GM13976 (cell line): ENCODE results near the gene ATL1.

Source experiments
- DNase-seq: peaks from one replicate; pipeline ENCODE4 v3.0.0; 2012; ENCODE audit warnings: low spot score
- in situ Hi-C: fragments of 300-500 bp; cut with MboI; formaldehyde crosslinking; loops from one replicate; pipeline ENCODE4 v1.12.0; 2022; ENCODE audit warnings: low sequenced_read_pairs, mixed read lengths, inconsistent platforms; ENCODE audit not compliant: unreplicated experiment
- TF ChIP-seq, protein P1 (sequence below): IDR thresholded peaks from 2 replicates; pipeline ENCODE4 v1.5.1; 2012; ENCODE audit warnings: borderline replicate concordance, mild to moderate bottlenecking; ENCODE audit not compliant: insufficient read depth; ENCODE audit errors: extremely low read depth, missing control alignments, control extremely low read depth

ATL1 gene

DNA sequence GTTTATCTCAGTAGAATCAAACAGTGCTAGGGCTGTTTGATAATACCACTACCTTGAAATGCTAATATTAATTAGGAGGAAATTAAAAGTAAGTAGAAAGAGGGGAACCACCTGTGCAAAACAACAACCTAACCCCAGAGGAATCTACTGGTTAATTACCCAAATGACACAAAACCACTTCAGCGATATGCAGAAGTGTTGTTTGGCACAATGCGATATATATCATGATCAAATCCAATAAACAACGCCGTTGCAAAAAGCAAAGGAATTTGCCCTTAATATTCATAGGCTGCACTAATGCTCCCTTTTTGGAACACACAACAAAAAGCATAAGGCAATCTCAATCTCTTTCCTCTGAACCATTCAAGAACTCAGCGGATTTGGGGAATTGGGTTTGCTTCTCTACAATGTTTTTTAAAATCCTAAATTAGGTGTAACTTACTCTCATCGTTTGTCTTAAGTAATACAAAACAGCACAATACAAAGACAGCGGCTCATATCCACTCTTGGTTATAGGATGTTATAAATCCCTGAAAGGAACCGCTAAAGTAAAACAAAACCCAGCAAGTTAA is 29.1 kb upstream of the ATL1 start:
- no peak for DNase-seq
- TF ChIP-seq, protein P1, sequence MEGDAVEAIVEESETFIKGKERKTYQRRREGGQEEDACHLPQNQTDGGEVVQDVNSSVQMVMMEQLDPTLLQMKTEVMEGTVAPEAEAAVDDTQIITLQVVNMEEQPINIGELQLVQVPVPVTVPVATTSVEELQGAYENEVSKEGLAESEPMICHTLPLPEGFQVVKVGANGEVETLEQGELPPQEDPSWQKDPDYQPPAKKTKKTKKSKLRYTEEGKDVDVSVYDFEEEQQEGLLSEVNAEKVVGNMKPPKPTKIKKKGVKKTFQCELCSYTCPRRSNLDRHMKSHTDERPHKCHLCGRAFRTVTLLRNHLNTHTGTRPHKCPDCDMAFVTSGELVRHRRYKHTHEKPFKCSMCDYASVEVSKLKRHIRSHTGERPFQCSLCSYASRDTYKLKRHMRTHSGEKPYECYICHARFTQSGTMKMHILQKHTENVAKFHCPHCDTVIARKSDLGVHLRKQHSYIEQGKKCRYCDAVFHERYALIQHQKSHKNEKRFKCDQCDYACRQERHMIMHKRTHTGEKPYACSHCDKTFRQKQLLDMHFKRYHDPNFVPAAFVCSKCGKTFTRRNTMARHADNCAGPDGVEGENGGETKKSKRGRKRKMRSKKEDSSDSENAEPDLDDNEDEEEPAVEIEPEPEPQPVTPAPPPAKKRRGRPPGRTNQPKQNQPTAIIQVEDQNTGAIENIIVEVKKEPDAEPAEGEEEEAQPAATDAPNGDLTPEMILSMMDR, result no peak
- in situ Hi-C loops, result loop anchor here (25.0 kb wide), 2 partner anchors 394 to 669 kb away; partner anchors contain the start of gene NEMF

DNA sequence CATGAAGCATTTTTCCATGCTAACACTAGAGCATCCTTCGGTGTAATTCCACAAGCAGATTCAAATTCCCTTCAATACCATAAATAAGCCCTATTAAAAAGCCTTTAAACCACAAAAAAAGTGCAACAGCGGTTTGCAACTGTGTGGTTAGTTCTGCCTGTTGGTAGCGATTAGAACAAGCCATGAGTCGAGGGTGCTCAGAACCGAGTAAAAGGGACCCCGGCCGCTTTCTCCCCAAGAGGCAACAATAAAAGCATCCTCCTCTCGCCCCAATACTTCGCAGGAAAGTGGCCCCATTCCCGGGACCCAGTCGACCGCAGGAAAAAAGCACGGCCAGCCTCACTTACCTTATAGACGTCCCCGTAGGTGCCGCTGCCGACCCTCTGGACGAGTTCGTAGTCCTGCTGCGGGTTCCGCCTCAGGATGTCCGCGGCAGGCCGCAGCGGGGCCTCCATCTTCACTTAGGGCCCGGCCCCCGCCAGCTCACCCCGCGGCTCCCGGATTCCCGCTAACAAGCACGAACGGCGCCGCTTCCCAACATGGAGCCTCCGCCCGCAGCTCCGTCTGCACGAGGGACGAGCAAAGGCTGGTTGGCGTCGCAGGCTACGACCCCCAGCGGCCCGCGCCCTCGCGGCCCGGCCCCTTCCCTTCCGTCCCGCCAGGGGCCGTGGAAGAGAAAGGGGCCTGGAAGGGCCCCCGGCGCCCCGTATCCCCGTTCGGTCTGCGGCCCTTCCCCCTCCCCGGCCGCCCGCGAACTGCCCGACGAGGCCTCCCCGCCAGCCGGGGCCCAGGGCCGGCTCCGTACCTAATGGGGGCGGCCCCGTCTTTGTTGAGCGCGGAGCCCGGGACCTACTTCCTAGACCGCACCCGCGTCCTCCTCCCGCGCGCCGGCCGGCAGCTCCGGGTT is 28.1 kb upstream of the ATL1 start:
- DNase-seq, result peak; percentile 50
- TF ChIP-seq, protein P1, result no peak
- in situ Hi-C loops, result loop anchor here (25.0 kb wide), 2 partner anchors 395 to 670 kb away; partner anchors contain the start of gene NEMF

GRCh38 chr14:50532502-50533240 is 27.3 kb upstream of the ATL1 start, which contains the start of gene MAP4K5:
MAP4K5 (minus strand) TSS chr14:50532569; CDS start chr14:50532049, 520 bp downstream.
- peak; percentile 94 for DNase-seq
- in situ Hi-C loops, result loop anchor here (25.0 kb wide), 2 partner anchors 395 to 670 kb away; partner anchors contain the start of gene NEMF
- TF ChIP-seq, protein P1, result peak; percentile 98

DNA sequence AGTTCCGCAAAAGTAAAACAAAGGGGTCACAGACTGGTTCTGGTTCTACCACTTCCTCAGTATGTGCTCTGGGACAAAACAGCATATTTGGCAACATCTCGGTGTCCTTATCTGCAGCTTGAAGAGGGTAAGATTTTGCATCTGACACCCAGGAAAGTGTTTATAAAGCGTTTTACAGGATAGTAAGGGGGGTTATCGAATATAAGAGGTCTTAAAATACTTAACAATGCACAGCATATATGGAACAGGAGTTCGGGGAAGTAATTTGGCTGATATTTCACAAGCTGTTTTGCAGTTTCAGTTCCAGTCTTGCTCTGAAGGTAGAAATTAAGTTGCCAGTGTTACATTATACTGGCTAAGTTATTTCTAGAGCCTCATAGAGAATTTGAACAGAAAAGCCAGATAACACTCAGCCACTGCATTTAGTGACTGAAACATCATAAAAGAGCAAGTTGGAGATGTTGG is 26.7 kb upstream of the ATL1 start:
- in situ Hi-C loops, result loop anchor here (25.0 kb wide), 2 partner anchors 396 to 671 kb away; partner anchors contain the start of gene NEMF
- TF ChIP-seq, protein P1, result no peak
- DNase-seq, result no peak

DNA sequence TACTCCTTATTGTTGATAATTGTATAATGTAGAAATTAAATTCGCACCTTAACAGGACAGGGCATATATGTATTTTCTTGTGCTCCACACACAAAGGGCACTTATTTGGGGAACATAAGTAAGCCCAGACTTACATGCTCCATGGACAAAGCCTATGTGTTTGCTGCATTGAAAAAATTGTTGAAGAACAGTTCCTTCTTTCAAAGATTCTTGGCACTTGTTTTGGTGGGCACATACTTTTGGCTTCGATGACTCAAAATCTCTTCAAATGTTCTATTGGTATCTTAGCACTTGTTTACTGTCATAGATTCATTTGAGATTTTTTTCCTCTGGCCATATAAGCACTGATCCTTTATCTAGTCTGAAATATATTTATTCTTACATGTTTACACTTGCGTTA is 26.1 kb upstream of the ATL1 start:
- TF ChIP-seq, protein P1, result no peak
- DNase-seq, result no peak
- in situ Hi-C loops, result loop anchor here (25.0 kb wide), 2 partner anchors 397 to 672 kb away; partner anchors contain the start of gene NEMF

DNA sequence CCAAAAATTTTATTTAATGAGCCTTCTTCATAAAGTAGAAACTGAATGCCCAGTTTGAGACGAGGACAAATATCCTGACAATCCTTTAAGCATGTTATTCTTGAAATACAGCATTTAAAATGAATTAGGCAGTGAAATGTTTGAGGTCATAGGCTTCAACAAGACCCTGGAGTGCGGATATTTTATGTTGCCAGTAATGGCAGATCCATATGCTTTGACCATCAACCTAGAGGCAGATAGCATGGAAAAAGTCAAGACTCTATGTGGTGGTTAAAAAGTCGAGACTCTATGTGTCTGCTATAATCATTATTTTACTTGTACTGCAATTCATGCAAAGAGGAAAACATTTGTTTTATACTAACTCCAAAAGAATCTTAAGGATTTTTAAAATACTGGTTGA is 25.5 kb upstream of the ATL1 start:
- no peak for DNase-seq
- in situ Hi-C loops, result loop anchor here (25.0 kb wide), 2 partner anchors 397 to 672 kb away; partner anchors contain the start of gene NEMF
- TF ChIP-seq, protein P1, result no peak
